ENCODE results near the gene LMF1. TPM values are rescaled to one million over a fixed set of nuclear protein-coding genes. Genes with fewer than 3 reads are reported as not detected.

Gene LMF1
- polyA plus RNA-seq, 3 donors, result 5.9 to 14.7 (median 10.6) TPM

DNA sequence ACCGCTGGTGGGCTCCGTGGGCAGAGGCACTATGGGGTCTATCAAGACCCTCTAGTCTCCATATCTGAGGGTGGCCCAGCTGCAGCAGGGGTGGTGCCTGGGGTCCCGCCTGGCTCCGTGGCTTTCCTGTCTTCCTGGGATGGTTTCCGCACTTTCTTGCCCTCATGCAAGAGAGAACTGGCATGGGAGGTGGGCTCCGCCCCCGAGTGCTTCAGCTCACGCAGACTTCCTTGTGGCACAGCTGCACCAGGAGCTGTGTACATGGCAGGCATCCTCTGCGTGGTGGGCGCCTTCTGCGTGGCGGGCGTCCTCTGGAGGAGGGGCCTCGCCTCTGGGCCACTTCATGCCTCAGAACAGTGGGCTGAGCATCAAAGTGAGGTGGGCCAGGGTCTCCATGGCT lies 73.1 kb downstream of the LMF1 start:
- Mint-ChIP-seq H3K27ac (no peak overlapping the region), H3K9me3 (no peaks in the 10 kb centered on the region), H3K4me3 (no peak overlapping the region)

DNA sequence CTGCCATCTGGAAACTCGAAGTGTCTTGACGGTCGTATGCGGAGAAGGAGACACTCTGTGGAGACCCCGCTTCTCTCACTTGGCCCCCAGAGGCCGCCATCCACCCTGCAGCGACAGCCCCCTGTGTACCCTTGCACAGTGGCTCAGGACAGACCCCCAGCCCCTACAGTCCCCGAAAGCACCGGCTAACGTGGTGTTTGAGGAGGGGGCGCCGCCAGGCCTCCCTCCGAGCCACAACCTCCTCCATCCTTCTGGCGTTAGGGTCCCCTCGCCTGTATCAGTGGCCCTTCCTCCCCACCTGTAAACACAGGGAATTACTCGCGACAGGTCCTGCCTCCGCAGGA lies 73.6 kb downstream of the LMF1 start:
- H3K27me3 ChIP-seq (ENCODE audit: control insufficient read depth in 2 of 2, insufficient read depth in 2 of 2, low read length in 2 of 2), result no peaks in the 10 kb centered on the region
- TF ChIP-seq, protein P1, sequence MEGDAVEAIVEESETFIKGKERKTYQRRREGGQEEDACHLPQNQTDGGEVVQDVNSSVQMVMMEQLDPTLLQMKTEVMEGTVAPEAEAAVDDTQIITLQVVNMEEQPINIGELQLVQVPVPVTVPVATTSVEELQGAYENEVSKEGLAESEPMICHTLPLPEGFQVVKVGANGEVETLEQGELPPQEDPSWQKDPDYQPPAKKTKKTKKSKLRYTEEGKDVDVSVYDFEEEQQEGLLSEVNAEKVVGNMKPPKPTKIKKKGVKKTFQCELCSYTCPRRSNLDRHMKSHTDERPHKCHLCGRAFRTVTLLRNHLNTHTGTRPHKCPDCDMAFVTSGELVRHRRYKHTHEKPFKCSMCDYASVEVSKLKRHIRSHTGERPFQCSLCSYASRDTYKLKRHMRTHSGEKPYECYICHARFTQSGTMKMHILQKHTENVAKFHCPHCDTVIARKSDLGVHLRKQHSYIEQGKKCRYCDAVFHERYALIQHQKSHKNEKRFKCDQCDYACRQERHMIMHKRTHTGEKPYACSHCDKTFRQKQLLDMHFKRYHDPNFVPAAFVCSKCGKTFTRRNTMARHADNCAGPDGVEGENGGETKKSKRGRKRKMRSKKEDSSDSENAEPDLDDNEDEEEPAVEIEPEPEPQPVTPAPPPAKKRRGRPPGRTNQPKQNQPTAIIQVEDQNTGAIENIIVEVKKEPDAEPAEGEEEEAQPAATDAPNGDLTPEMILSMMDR (IDR thresholded peaks at IDR 0.05), result no peak
- Mint-ChIP-seq H3K27me3 (ENCODE audit: low read depth in 3 of 3) (no peaks in the 10 kb centered on the region), H3K27ac (no peak overlapping the region), H3K4me3 (no peak overlapping the region), H3K36me3 (peaks cover 0 to 5% of the 10 kb centered on the region in 2 donors), H3K9me3 (no peaks in the 10 kb centered on the region), H3K4me1 (no peaks in the 10 kb centered on the region)
- H3K27ac ChIP-seq (ENCODE audit: low read depth in 1 of 2, low read length in 2 of 2), result no peak overlapping the region
- intact Hi-C loops (cut with micrococcal nuclease), result no loop called here
- no peaks in the 10 kb centered on the region for H3K9me3 ChIP-seq (replicated peaks in 1 of 2; ENCODE audit: control insufficient read depth in 1 of 2, insufficient read depth in 1 of 2, low read length in 2 of 2)
- H3K9ac ChIP-seq (ENCODE audit: insufficient read depth, low read length, poor library complexity, severe bottlenecking), result no peak overlapping the region
- no peaks in the 10 kb centered on the region for H3K36me3 ChIP-seq (replicated peaks in 1 of 2; ENCODE audit: control insufficient read depth in 1 of 2, insufficient read depth in 2 of 2, low read length in 2 of 2)
- no peaks in the 10 kb centered on the region for H4K20me1 ChIP-seq (ENCODE audit: insufficient read depth, low read length)
- no peak overlapping the region for H3K4me3 ChIP-seq (replicated peaks in 1 of 3; ENCODE audit: low read depth in 2 of 3, low read length in 3 of 3)
- no peak overlapping the region for H2AFZ ChIP-seq (ENCODE audit: insufficient read depth, low read depth, low read length, poor library complexity, severe bottlenecking)
- no peaks in the 10 kb centered on the region for H3K4me1 ChIP-seq (ENCODE audit: control insufficient read depth in 1 of 2, insufficient read depth in 2 of 2, low read length in 2 of 2)
- H3K4me2 ChIP-seq (replicated peaks; ENCODE audit: extremely low read depth, low read length, poor library complexity, severe bottlenecking), result no peak overlapping the region
- no peaks in the 10 kb centered on the region for H3K79me2 ChIP-seq (ENCODE audit: insufficient read depth, low read length)
- DNase-seq, result no peak
- 95% methylated on average over 14 of the region's 18 CpGs for WGBS (ENCODE audit: insufficient coverage)

More for the DNA sequence above, 73.1 kb downstream of the LMF1 start:
- TF ChIP-seq, protein P1 (IDR thresholded peaks at IDR 0.05), result no peak
- H3K36me3 ChIP-seq (replicated peaks in 1 of 2; ENCODE audit: control insufficient read depth in 1 of 2, insufficient read depth in 2 of 2, low read length in 2 of 2), result no peaks in the 10 kb centered on the region
- Mint-ChIP-seq H3K27me3 (ENCODE audit: low read depth in 3 of 3) (no peaks in the 10 kb centered on the region), H3K4me1 (no peaks in the 10 kb centered on the region), H3K36me3 (peaks cover 0 to 5% of the 10 kb centered on the region in 2 donors)
- H2AFZ ChIP-seq (ENCODE audit: insufficient read depth, low read depth, low read length, poor library complexity, severe bottlenecking), result no peak overlapping the region
- no peak for DNase-seq
- H3K4me1 ChIP-seq (ENCODE audit: control insufficient read depth in 1 of 2, insufficient read depth in 2 of 2, low read length in 2 of 2), result no peaks in the 10 kb centered on the region
- H3K4me2 ChIP-seq (replicated peaks; ENCODE audit: extremely low read depth, low read length, poor library complexity, severe bottlenecking), result no peak overlapping the region
- WGBS (ENCODE audit: insufficient coverage), result 76% methylated on average over 14 of the region's 14 CpGs
- H4K20me1 ChIP-seq (ENCODE audit: insufficient read depth, low read length), result no peaks in the 10 kb centered on the region
- no peaks in the 10 kb centered on the region for H3K9me3 ChIP-seq (replicated peaks in 1 of 2; ENCODE audit: control insufficient read depth in 1 of 2, insufficient read depth in 1 of 2, low read length in 2 of 2)
- intact Hi-C loops (cut with micrococcal nuclease), result no loop called here
- no peak overlapping the region for H3K27ac ChIP-seq (ENCODE audit: low read depth in 1 of 2, low read length in 2 of 2)
- H3K79me2 ChIP-seq (ENCODE audit: insufficient read depth, low read length), result no peaks in the 10 kb centered on the region
- H3K4me3 ChIP-seq (replicated peaks in 1 of 3; ENCODE audit: low read depth in 2 of 3, low read length in 3 of 3), result no peak overlapping the region
- no peak overlapping the region for H3K9ac ChIP-seq (ENCODE audit: insufficient read depth, low read length, poor library complexity, severe bottlenecking)
- no peaks in the 10 kb centered on the region for H3K27me3 ChIP-seq (ENCODE audit: control insufficient read depth in 2 of 2, insufficient read depth in 2 of 2, low read length in 2 of 2)

Data from CD14-positive monocyte (primary cell).